GM12873 (cell line): ENCODE results near the gene FAU.

ENCODE experiments used
- TF ChIP-seq, protein P1 (sequence below): IDR thresholded peaks from 2 replicates; pipeline ENCODE4 v1.5.1; 2012; ENCODE audit warnings: low read depth, mild to moderate bottlenecking, moderate library complexity, low read length, control low read depth; ENCODE audit not compliant: insufficient read depth; ENCODE audit errors: missing control alignments

Gene FAU

GRCh38 chr11:65124480-65125196, 2.7 kb upstream of the FAU start:
- TF ChIP-seq, protein P1, sequence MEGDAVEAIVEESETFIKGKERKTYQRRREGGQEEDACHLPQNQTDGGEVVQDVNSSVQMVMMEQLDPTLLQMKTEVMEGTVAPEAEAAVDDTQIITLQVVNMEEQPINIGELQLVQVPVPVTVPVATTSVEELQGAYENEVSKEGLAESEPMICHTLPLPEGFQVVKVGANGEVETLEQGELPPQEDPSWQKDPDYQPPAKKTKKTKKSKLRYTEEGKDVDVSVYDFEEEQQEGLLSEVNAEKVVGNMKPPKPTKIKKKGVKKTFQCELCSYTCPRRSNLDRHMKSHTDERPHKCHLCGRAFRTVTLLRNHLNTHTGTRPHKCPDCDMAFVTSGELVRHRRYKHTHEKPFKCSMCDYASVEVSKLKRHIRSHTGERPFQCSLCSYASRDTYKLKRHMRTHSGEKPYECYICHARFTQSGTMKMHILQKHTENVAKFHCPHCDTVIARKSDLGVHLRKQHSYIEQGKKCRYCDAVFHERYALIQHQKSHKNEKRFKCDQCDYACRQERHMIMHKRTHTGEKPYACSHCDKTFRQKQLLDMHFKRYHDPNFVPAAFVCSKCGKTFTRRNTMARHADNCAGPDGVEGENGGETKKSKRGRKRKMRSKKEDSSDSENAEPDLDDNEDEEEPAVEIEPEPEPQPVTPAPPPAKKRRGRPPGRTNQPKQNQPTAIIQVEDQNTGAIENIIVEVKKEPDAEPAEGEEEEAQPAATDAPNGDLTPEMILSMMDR = no peak

GRCh38 chr11:65121447-65121864, 478 bp downstream of the FAU start:
- TF ChIP-seq, protein P1 = no peak

DNA sequence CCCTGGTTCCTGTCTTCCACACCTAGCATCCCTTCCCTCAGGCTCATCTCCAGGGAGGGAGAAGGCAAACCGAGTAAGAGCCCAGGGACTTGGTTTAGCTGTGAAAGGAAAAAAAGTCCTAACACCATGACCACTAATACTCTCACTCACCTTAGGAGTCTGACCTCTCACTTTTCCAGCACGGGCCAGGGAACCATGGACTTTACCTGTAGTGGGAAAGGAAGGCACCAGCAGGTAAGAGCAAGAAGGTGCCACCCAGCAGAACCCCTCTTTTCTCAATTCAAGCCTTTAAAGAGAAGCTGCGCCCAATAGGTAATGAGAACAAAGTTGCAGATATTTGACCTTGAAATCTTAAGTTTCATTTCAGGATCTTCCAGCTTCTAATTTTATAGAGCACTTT, 1.1 kb downstream of the FAU start:
- TF ChIP-seq, protein P1 = no peak

- TF ChIP-seq, protein P1 = no peak
Observed at GRCh38 chr11:65119670-65119995, 2.3 kb downstream of the FAU start.

DNA sequence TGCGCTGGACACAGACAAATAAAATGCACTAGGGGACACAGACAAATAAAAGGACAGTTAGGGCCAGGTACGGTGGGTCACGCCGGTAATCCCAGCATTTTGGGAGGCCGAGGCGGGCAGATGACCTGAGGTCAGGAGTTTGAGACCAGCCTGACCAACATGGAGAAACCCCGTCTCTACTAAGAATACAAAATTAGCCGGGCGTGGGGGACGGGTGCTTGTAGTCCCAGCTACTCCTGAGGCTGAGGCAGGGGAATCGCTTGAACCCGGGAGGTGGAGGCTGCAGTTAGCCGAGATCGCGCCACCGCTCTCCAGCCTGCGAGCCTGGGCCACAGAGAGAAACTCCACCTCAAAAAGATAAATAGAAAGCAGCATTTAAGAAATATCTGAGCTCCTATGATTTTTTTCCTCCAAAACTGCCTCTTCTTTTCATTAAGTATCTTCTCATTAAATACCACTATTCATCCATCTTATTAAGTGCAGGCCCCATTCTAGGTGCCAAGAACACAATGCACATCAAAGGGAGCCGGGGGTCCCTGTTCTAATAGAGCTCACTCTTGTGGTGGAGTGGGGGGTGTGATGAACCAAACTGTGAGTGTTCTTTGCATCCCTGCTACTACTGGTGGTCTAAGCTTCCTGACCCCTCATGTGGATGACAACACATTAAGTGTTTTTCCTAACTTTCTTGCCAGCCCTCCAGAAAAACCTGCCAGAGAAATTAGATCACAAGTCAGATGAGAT, 3.7 kb downstream of the FAU start:
- TF ChIP-seq, protein P1 = no peak

GRCh38 chr11:65117206-65118096, 4.5 kb downstream of the FAU start, which contains the start of gene ZNHIT2:
Gene ZNHIT2 (minus strand): TSS chr11:65117701. CDS start chr11:65117653, 48 bp downstream.
- TF ChIP-seq, protein P1 = peak; percentile 91
